Ascending aorta (tissue), 2 donors: ENCODE measurements around the gene CDC5L. TPM values are rescaled to one million over a fixed set of nuclear protein-coding genes. Genes with fewer than 3 reads are reported as not detected.

Experiments
- DNase-seq, 2 donors: peaks; one replicate each; pipeline ENCODE4 v3.0.0-alpha.2; 2019; ENCODE audit warnings: low spot score in 2 of 2
- H3K27ac ChIP-seq, 2 donors: fragments of 200-600 bp; sonication (generic); one replicate each; pipeline ENCODE4 v1.5.1; 2016 to 2017; ENCODE audit warnings: mild to moderate bottlenecking in 1 of 2
- H3K27me3 ChIP-seq: fragments of 200-600 bp; sonication (generic); one replicate; pipeline ENCODE4 v1.5.1; 2017
- H3K36me3 ChIP-seq, 2 donors: fragments of 200-600 bp; sonication (generic); one replicate each; pipeline ENCODE4 v1.5.1; 2016
- H3K4me1 ChIP-seq, 2 donors: fragments of 200-600 bp; sonication (generic); one replicate each; pipeline ENCODE4 v1.5.1; 2016 to 2017; ENCODE audit warnings: mild to moderate bottlenecking in 1 of 2
- H3K4me3 ChIP-seq, 2 donors: fragments of 200-600 bp; sonication (generic); one replicate each; pipeline ENCODE4 v1.5.1; 2016 to 2017; ENCODE audit warnings: mild to moderate bottlenecking in 1 of 2
- H3K9me3 ChIP-seq, 2 donors: fragments of 200-600 bp; sonication (generic); one replicate each; pipeline ENCODE4 v1.5.1; 2016
- CTCF ChIP-seq, 3 experiments: fragments of 200-600 bp in 2 of 3; fragments of 450-650 bp in 1 of 3; sonication (generic) in 2 of 3; IDR thresholded peaks; one replicate each; pipeline ENCODE4 v1.5.1; 2016 to 2019; ENCODE audit warnings: antibody characterized with exemption in 3 of 3, mild to moderate bottlenecking in 1 of 3, moderate library complexity in 1 of 3
- intact Hi-C: fragments of 100-400 bp; cut with DNase I; formaldehyde crosslinking; loops from one replicate; pipeline ENCODE4 v1.15.1; 2023
- total RNA-seq: library from RNA; depleted of rRNA; stranded (reverse); fragments of >200 nt; gene quantifications from one replicate; pipeline ENCODE4 v1.1.0, GENCODE V29; 2016

CDC5L gene
- total RNA-seq, 1 donor from 2014 or later, result 10.9 TPM

GRCh38 chr6:44478591-44479254 lies 91.2 kb downstream of the CDC5L start:
- intact Hi-C loops, result loop anchor here (5.0 to 10.0 kb wide), 2 partner anchors 166 to 1454 kb away; no protein-coding TSS in a partner anchor
- peaks cover 0 to 2% of the 10 kb centered on the region in 2 donors for H3K4me1 ChIP-seq

GRCh38 chr6:44480097-44480541 lies 92.6 kb downstream of the CDC5L start:
- no peak overlapping the region for H3K27ac ChIP-seq
- no peak for TF ChIP-seq CTCF (IDR thresholded peaks at IDR 0.05)
- H3K27me3 ChIP-seq, result no peaks in the 10 kb centered on the region
- H3K9me3 ChIP-seq, result no peaks in the 10 kb centered on the region
- peaks cover 0 to 2% of the 10 kb centered on the region in 2 donors for H3K4me1 ChIP-seq
- intact Hi-C loops, result no loop called here
- no peaks in the 10 kb centered on the region for H3K36me3 ChIP-seq
- no peak overlapping the region for H3K4me3 ChIP-seq
- no peak for DNase-seq

More at GRCh38 chr6:44478591-44479254, 91.2 kb downstream of the CDC5L start:
- Histone ChIP-seq H3K27me3 (no peaks in the 10 kb centered on the region), H3K9me3 (no peaks in the 10 kb centered on the region), H3K36me3 (no peaks in the 10 kb centered on the region), H3K27ac (no peak overlapping the region), H3K4me3 (no peak overlapping the region)
- DNase-seq, result no peak
- no peak for TF ChIP-seq CTCF (IDR thresholded peaks at IDR 0.05)

- no peaks in the 10 kb centered on the region for H3K9me3 ChIP-seq
- no peaks in the 10 kb centered on the region for H3K4me1 ChIP-seq
- DNase-seq, result no peak
- no peaks in the 10 kb centered on the region for H3K36me3 ChIP-seq
- no peaks in the 10 kb centered on the region for H3K27me3 ChIP-seq
- TF ChIP-seq CTCF (IDR thresholded peaks at IDR 0.05), result no peak
- no peak overlapping the region for H3K4me3 ChIP-seq
- no peak overlapping the region for H3K27ac ChIP-seq
- intact Hi-C loops, result no loop called here
Measured at GRCh38 chr6:44481056-44481455, 93.5 kb downstream of the CDC5L start.

GRCh38 chr6:44481760-44482159 lies 94.3 kb downstream of the CDC5L start:
- no peak overlapping the region for H3K4me3 ChIP-seq
- H3K36me3 ChIP-seq, result no peaks in the 10 kb centered on the region
- intact Hi-C loops, result no loop called here
- H3K9me3 ChIP-seq, result no peaks in the 10 kb centered on the region
- no peak for TF ChIP-seq CTCF (IDR thresholded peaks at IDR 0.05)
- H3K27me3 ChIP-seq, result no peaks in the 10 kb centered on the region
- no peaks in the 10 kb centered on the region for H3K4me1 ChIP-seq
- H3K27ac ChIP-seq, result no peak overlapping the region
- no peak for DNase-seq

GRCh38 chr6:44485601-44486401 lies 98.3 kb downstream of the CDC5L start:
- H3K27me3 ChIP-seq, result no peaks in the 10 kb centered on the region
- no peaks in the 10 kb centered on the region for H3K9me3 ChIP-seq
- H3K4me1 ChIP-seq, result peaks cover 3 to 4% of the 10 kb centered on the region in 2 donors
- intact Hi-C loops, result no loop called here
- H3K4me3 ChIP-seq, result no peak overlapping the region
- H3K36me3 ChIP-seq, result no peaks in the 10 kb centered on the region
- DNase-seq, result no peak
- no peak for TF ChIP-seq CTCF (IDR thresholded peaks at IDR 0.05)
- no peak overlapping the region for H3K27ac ChIP-seq
